ENCODE results near the gene FCSK.

FCSK gene

GRCh38 chr16:70526403-70526802 lies 72.0 kb downstream of the FCSK start:
- no peak for DNase-seq

- DNase-seq: no peak
These were observed 73.1 kb downstream of the FCSK start for GRCh38 chr16:70527315-70527996.

- peak; percentile 10 for DNase-seq
These were observed 74.8 kb downstream of the FCSK start for GRCh38 chr16:70529051-70529777.

Measured in stimulated activated CD4-positive, alpha-beta T cell treated with anti-CD3 and anti-CD28 coated beads, Interleukin-4, amount 100 ng/mL, for 24 hours (primary cell).